WERI-Rb-1 (cell line): ENCODE measurements around the gene SPRR3.
"Not testable (repeated sequence)": the region's sequence is repeated elsewhere in the genome, so short reads cannot be mapped to it uniquely, and the experiment has no call there.

Source experiments
- DNase-seq: peaks from one replicate; pipeline ENCODE4 v3.0.0-alpha.2; 2020
- H3K27ac ChIP-seq: fragments of 250-450 bp; sonication (Bioruptor Pico); 2 replicates; pipeline ENCODE4 v1.5.1; 2020; ENCODE audit warnings: mild to moderate bottlenecking, moderate library complexity
- H3K27me3 ChIP-seq: fragments of 250-450 bp; sonication (Bioruptor Pico); 2 replicates; pipeline ENCODE4 v1.5.1; 2021; ENCODE audit warnings: mild to moderate bottlenecking, low read depth, moderate library complexity; ENCODE audit not compliant: insufficient read depth, severe bottlenecking
- H3K36me3 ChIP-seq: fragments of 250-450 bp; sonication (Bioruptor Pico); 2 replicates; pipeline ENCODE4 v1.5.1; 2020; ENCODE audit warnings: mild to moderate bottlenecking, moderate library complexity
- H3K4me3 ChIP-seq: 2 replicates; pipeline ENCODE4 v1.5.1; 2011; ENCODE audit warnings: low read depth, mild to moderate bottlenecking, control low read depth, low read length
- H3K9me3 ChIP-seq: fragments of 250-450 bp; sonication (Bioruptor Pico); 2 replicates; pipeline ENCODE4 v1.5.1; 2021; ENCODE audit warnings: mild to moderate bottlenecking, moderate library complexity; ENCODE audit not compliant: severe bottlenecking
- CTCF ChIP-seq: IDR thresholded peaks from 2 replicates; pipeline ENCODE4 v1.5.1; 2011; ENCODE audit warnings: low read depth, mild to moderate bottlenecking, control low read depth, inconsistent platforms, low read length

SPRR3 gene

GRCh38 chr1:152999818-153000217 is 1.7 kb upstream of the SPRR3 start:
- H3K9me3 ChIP-seq: peaks cover 15% of the 10 kb centered on the region
- no peaks in the 10 kb centered on the region for H3K36me3 ChIP-seq
- no peak for TF ChIP-seq CTCF
- H3K27ac ChIP-seq: no peak overlapping the region; the same call in none of the 2 replicates
- no peak overlapping the region for H3K4me3 ChIP-seq
- H3K27me3 ChIP-seq: no peaks in the 10 kb centered on the region
- DNase-seq: no peak

GRCh38 chr1:153000294-153000693 is 1.3 kb upstream of the SPRR3 start:
- Histone ChIP-seq H3K27ac (no peak overlapping the region), H3K9me3 (peaks cover 11% of the 10 kb centered on the region), H3K27me3 (no peaks in the 10 kb centered on the region), H3K36me3 (no peaks in the 10 kb centered on the region), H3K4me3 (no peak overlapping the region)
- no peak for TF ChIP-seq CTCF
- no peak for DNase-seq

GRCh38 chr1:153011235-153011758 is 9.7 kb downstream of the SPRR3 start:
- DNase-seq: peak; percentile 3
- not testable (repeated sequence) for H3K36me3 ChIP-seq, H3K9me3 ChIP-seq, H3K27ac ChIP-seq, H3K4me3 ChIP-seq, H3K27me3 ChIP-seq

- peaks cover 16% of the 10 kb centered on the region for H3K9me3 ChIP-seq
- not testable (repeated sequence) for H3K27ac ChIP-seq, H3K27me3 ChIP-seq, H3K36me3 ChIP-seq, H3K4me3 ChIP-seq, DNase-seq
Measured at GRCh38 chr1:153021829-153022228, 20.3 kb downstream of the SPRR3 start.

GRCh38 chr1:153022340-153022739 is 20.8 kb downstream of the SPRR3 start:
- H3K27me3 ChIP-seq, H3K27ac ChIP-seq, H3K4me3 ChIP-seq, H3K36me3 ChIP-seq: not testable (repeated sequence)
- peaks cover 16% of the 10 kb centered on the region for H3K9me3 ChIP-seq
- DNase-seq: peak; percentile 2

- peak; percentile 8 for DNase-seq
- TF ChIP-seq CTCF: no peak
- no peaks in the 10 kb centered on the region for H3K36me3 ChIP-seq
- H3K4me3 ChIP-seq: no peak overlapping the region
- H3K27ac ChIP-seq: no peak overlapping the region
- H3K27me3 ChIP-seq: no peaks in the 10 kb centered on the region
- peaks cover 13% of the 10 kb centered on the region for H3K9me3 ChIP-seq
Measured at GRCh38 chr1:153023109-153023508, 21.6 kb downstream of the SPRR3 start.

GRCh38 chr1:153024413-153024812 is 22.9 kb downstream of the SPRR3 start:
- Histone ChIP-seq H3K36me3 (no peaks in the 10 kb centered on the region), H3K27me3 (no peaks in the 10 kb centered on the region), H3K9me3 (peaks cover 15% of the 10 kb centered on the region), H3K27ac (no peak overlapping the region), H3K4me3 (no peak overlapping the region)
- no peak for TF ChIP-seq CTCF
- DNase-seq: peak; percentile 2
